Mammary microvascular endothelial cell (primary cell): ENCODE results near the gene BMP15. TPM values are rescaled to one million over a fixed set of nuclear protein-coding genes. Genes with fewer than 3 reads are reported as not detected.

Source experiments
- total RNA-seq: library from RNA; depleted of rRNA; stranded (reverse); fragments of >200 nt; gene quantifications from 2 replicates; pipeline ENCODE4 v1.2.3, GENCODE V29; 2015

Gene BMP15
- not detected in 2 replicates for total RNA-seq

DNA sequence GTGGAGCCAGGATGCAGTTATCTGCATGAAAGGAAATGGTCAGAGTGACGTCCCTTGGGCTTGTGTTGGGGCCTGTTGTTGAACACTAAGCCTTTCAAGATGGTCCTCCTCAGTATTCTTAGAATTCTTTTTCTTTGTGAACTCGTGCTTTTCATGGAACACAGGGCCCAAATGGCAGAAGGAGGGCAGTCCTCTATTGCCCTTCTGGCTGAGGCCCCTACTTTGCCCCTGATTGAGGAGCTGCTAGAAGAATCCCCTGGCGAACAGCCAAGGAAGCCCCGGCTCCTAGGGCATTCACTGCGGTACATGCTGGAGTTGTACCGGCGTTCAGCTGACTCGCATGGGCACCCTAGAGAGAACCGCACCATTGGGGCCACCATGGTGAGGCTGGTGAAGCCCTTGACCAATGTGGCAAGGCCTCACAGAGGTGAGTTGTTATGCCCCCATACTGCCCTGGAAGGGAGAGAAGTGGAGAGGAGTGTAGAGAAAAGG lies at the start of gene BMP15:
Gene BMP15 (plus strand): TSS at position 51 of the 492 bp plus-strand sequence. CDS start 49 bp downstream, at position 100.

Other genes with a start within 250 kb of the BMP15 start
- 38.3 and 45.8 TPM in 2 replicates for gene SHROOM4, start 96.5 kb upstream of the BMP15 start, total RNA-seq